Endothelial cell of umbilical vein (primary cell): Measurements from ENCODE around the gene SLC12A7. TPM values are rescaled to one million over a fixed set of nuclear protein-coding genes. Genes with fewer than 3 reads are reported as not detected.

Experiments
- BruUV-seq: library from RNA; stranded (reverse); fragments of 400-500 nt; replicated peaks from 2 replicates; lab custom pipeline; 2021; lab: Mats Ljungman, UMichigan
- CTCF ChIA-PET: fragments of 300-600, 350-600 bp; sonication (Branson Sonifier 250); formaldehyde crosslinking; loops from one replicate; lab custom pipeline; 2021; ENCODE audit warnings: antibody characterized with exemption, inconsistent platforms; lab: Charles Lee
- POLR2A ChIA-PET: fragments of 300-600, 350-600 bp; sonication (Branson Sonifier 250); formaldehyde crosslinking; loops from one replicate; lab custom pipeline; 2021; ENCODE audit warnings: antibody characterized with exemption, inconsistent platforms; lab: Charles Lee
- DNase-seq: peaks from one replicate; pipeline ENCODE4 v3.0.0-alpha.2; 2011; ENCODE audit warnings: low read depth, low spot score
- FAIRE-seq: peaks from 2 replicates; lab custom pipeline; 2011; peaks lifted over from hg19 to GRCh38; lab: Jason Lieb, UNC
- H2AFZ ChIP-seq: 2 replicates; pipeline ENCODE4 v1.6.0; 2012; ENCODE audit warnings: low read depth, low read length, control low read depth, inconsistent platforms
- H3K27ac ChIP-seq: 2 replicates; pipeline ENCODE4 v1.5.1; 2011; ENCODE audit warnings: low read depth, mild to moderate bottlenecking, control low read depth, low read length, moderate library complexity; ENCODE audit not compliant: insufficient read depth
- H3K27me3 ChIP-seq, 2 experiments: 2 replicates each; pipeline versions ENCODE4 v1.6.0 to v1.6.1; 2011; ENCODE audit warnings: low read length in 2 of 2, mixed read lengths in 1 of 2; ENCODE audit not compliant: control insufficient read depth in 2 of 2, insufficient read depth in 2 of 2
- H3K36me3 ChIP-seq, 2 experiments: 2 replicates in 1 of 2; 3 replicates in 1 of 2; pipeline ENCODE4 v1.5.1; 2011; ENCODE audit warnings: low read length in 2 of 2, mild to moderate bottlenecking in 1 of 2, moderate library complexity in 1 of 2; ENCODE audit not compliant: control insufficient read depth in 2 of 2, insufficient read depth in 2 of 2; ENCODE audit errors: extremely low read depth in 1 of 2
- H3K4me1 ChIP-seq: 3 replicates; pipeline ENCODE4 v1.5.1; 2011; ENCODE audit warnings: mild to moderate bottlenecking, low read length; ENCODE audit not compliant: control insufficient read depth, insufficient read depth; ENCODE audit errors: extremely low read depth
- H3K4me2 ChIP-seq: 2 replicates; pipeline ENCODE4 v1.6.1; 2011; ENCODE audit warnings: low read length, control low read depth, mixed read lengths; ENCODE audit not compliant: insufficient read depth
- H3K4me3 ChIP-seq, 3 experiments: fragments of 200-600 bp in 1 of 3; sonication (generic), shearing (Covaris generic) in 1 of 3; replicated peaks in 1 of 3; 2 replicates each; pipeline ENCODE4 v1.5.1; 2011 to 2016; ENCODE audit warnings: control low read depth in 3 of 3, low read length in 3 of 3, mild to moderate bottlenecking in 2 of 3, inconsistent platforms in 1 of 3, low read depth in 1 of 3, moderate library complexity in 1 of 3; ENCODE audit not compliant: insufficient read depth in 1 of 3
- H3K79me2 ChIP-seq: 2 replicates; pipeline ENCODE4 v1.6.0; 2012; ENCODE audit warnings: low read length, inconsistent platforms; ENCODE audit not compliant: control insufficient read depth, insufficient read depth
- H3K9ac ChIP-seq: replicated peaks from 2 replicates; pipeline ENCODE3; 2011; ENCODE audit warnings: low read length, control low read depth; ENCODE audit not compliant: insufficient read depth; ENCODE audit errors: extremely low read depth
- H3K9me1 ChIP-seq: replicated peaks from 3 replicates; pipeline ENCODE4 v1.6.0; 2011; ENCODE audit warnings: mild to moderate bottlenecking, low read length; ENCODE audit not compliant: control insufficient read depth, insufficient read depth; ENCODE audit errors: extremely low read depth
- H3K9me3 ChIP-seq: replicated peaks from 2 replicates; pipeline ENCODE4 v1.5.1; 2012; ENCODE audit warnings: low read length, inconsistent platforms; ENCODE audit not compliant: control insufficient read depth, insufficient read depth
- H4K20me1 ChIP-seq: replicated peaks from 2 replicates; pipeline ENCODE3; 2011; ENCODE audit warnings: mild to moderate bottlenecking, low read length; ENCODE audit not compliant: control insufficient read depth, insufficient read depth; ENCODE audit errors: extremely low read depth
- EZH2 ChIP-seq: IDR thresholded peaks from 2 replicates; pipeline ENCODE4 v1.6.1; 2012; ENCODE audit warnings: borderline replicate concordance, low read depth, mild to moderate bottlenecking, moderate library complexity, low read length, inconsistent platforms; ENCODE audit not compliant: severe bottlenecking
- GATA2 ChIP-seq: IDR thresholded peaks from 2 replicates; pipeline ENCODE4 v1.7.0; 2011; ENCODE audit warnings: low read depth, mild to moderate bottlenecking, moderate library complexity, mixed read lengths, low read length; ENCODE audit not compliant: insufficient read length, insufficient read depth
- MAX ChIP-seq: IDR thresholded peaks from 2 replicates; pipeline ENCODE4 v1.6.1; 2011; ENCODE audit not compliant: insufficient read depth, insufficient read length
- MYC ChIP-seq: IDR thresholded peaks from one replicate; pipeline ENCODE4 v1.6.1; 2011; ENCODE audit warnings: mild to moderate bottlenecking, low read depth, low read length
- dilution Hi-C: fragments of 300-500 bp; cut with MboI; formaldehyde crosslinking; loops from one replicate; pipeline ENCODE4 v1.15.0; 2019; ENCODE audit warnings: low sequenced_read_pairs; ENCODE audit not compliant: extremely low pct_ligation_motif_present
- intact Hi-C: fragments of 100-400 bp; cut with micrococcal nuclease; formaldehyde crosslinking; loops from one replicate; pipeline ENCODE4 v1.10.0; 2022
- polyA plus RNA-seq, 4 experiments: library from polyadenylated mRNA; depleted of rRNA in 3 of 4; stranded (reverse) in 3 of 4; unstranded in 1 of 4; fragments of >200 nt; gene quantifications; 2 replicates each; pipeline versions ENCODE4 v1.2.1 to v1.2.3, GENCODE V29; 2011 to 2012; ENCODE audit warnings: missing spikeins in 1 of 4
- total RNA-seq: library from RNA; stranded (reverse); gene quantifications from 2 replicates; pipeline ENCODE4 v1.2.3, GENCODE V29; 2021

SLC12A7 gene
- total and polyA plus RNA-seq, 2 donors (not counting 3 experiments of a cell fraction or from before 2014, with no cell fraction given), result 16.4 to 38.8 TPM

DNA sequence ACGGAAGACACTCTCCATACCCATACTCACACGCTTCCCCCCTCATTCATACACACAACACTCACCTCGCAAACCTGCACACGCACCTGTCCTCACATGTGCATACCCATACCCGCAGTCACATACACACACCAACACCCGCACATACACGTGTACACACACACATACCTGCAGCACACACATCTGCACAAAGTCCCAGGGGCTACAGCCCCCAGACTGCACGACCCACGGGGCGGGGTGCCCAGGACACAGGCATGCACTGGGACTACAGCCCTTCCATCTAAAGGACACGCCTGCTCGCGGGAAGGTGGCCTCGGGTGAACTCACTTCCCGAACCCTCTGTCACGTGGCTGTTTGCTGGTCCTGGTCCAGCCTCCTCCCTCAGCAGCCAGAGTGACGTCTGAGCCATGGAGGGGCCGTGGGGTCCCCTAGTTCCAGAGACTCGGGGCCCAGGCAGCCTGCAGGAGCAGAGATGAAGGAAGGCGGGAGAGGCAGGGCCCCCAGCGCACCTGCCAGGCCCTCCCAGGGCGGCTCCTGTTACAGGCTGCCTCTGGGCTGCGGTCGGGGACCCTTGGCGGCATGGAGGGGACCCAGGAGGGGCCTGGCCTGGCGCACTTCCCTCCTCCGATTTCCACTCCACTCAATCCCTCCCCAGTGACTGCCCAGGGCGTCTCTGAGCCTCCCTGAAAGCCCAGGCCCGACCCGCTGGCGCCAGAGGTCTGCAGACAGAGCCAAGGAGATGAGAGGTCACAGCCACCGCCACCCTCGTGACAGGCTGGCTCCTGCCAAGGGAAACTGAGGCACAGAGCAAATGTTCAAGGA, 8.1 kb downstream of the SLC12A7 start:
- Histone ChIP-seq H3K9me3 (no peaks in the 10 kb centered on the region), H3K9me1 (no peaks in the 10 kb centered on the region), H2AFZ (no peak overlapping the region), H3K4me2 (no peak overlapping the region), H3K27me3 (no peaks in the 10 kb centered on the region), H3K9ac (no peak overlapping the region), H4K20me1 (no peaks in the 10 kb centered on the region), H3K79me2 (peaks cover 4% of the 10 kb centered on the region), H3K36me3 (no peaks in the 10 kb centered on the region), H3K27ac (no peak overlapping the region), H3K4me3 (no peak overlapping the region), H3K4me1 (peaks cover 5% of the 10 kb centered on the region)
- peak; percentile 31 for FAIRE-seq
- intact Hi-C loops, result no loop called here
- peak; percentile 38 for DNase-seq
- ChIA-PET CTCF (no interaction called here), POLR2A (no interaction called here)
- dilution Hi-C loops, result no loop called here
- TF ChIP-seq MAX (peak; percentile 61), EZH2 (no peak)
- no TSS peak for BruUV-seq

- H2AFZ ChIP-seq, result no peak overlapping the region
- dilution Hi-C loops (no loop called here), intact Hi-C loops (no loop called here)
- H3K4me1 ChIP-seq, result peaks cover 5% of the 10 kb centered on the region
- no TSS peak for BruUV-seq
- no peak overlapping the region for H3K4me3 ChIP-seq
- H3K27ac ChIP-seq, result no peak overlapping the region
- ChIA-PET POLR2A (no interaction called here), CTCF (no interaction called here)
- no peaks in the 10 kb centered on the region for H3K9me3 ChIP-seq
- no peak for DNase-seq
- H3K36me3 ChIP-seq, result no peaks in the 10 kb centered on the region
- H3K9me1 ChIP-seq, result no peaks in the 10 kb centered on the region
- no peak overlapping the region for H3K9ac ChIP-seq
- H3K27me3 ChIP-seq, result no peaks in the 10 kb centered on the region
- no peak for FAIRE-seq
- peaks cover 4% of the 10 kb centered on the region for H3K79me2 ChIP-seq
- TF ChIP-seq GATA2 (no peak), EZH2 (no peak), MAX (no peak), MYC (no peak)
- no peak overlapping the region for H3K4me2 ChIP-seq
- H4K20me1 ChIP-seq, result no peaks in the 10 kb centered on the region
These were observed 8.8 kb downstream of the SLC12A7 start for GRCh38 chr5:1103093-1103492.
